K562 (cell line): ENCODE measurements around the gene CTNNB1. TPM values are rescaled to one million over a fixed set of nuclear protein-coding genes. Genes with fewer than 3 reads are reported as not detected.

ENCODE experiments used
- ZFP36 ChIP-seq: fragments of 150-350 bp; IDR thresholded peaks from 2 replicates; pipeline ENCODE4 v1.6.1; 2018; ENCODE audit warnings: low read length, low read depth; ENCODE audit not compliant: partially characterized antibody
- polyA plus RNA-seq, 8 experiments: library from polyadenylated mRNA; depleted of rRNA in 4 of 8; stranded (reverse) in 5 of 8; unstranded in 3 of 8; fragments of >200 nt; fragmentation: Nextera tagmentation in 2 of 8; fragmentation: Illumina TruSeq in 1 of 8; extraction: Ambion mirVana in 2 of 8; extraction: Trizol in 1 of 8; gene quantifications; 2 replicates each; pipeline versions ENCODE4 v1.2.1 to v1.2.3, GENCODE V29; 2011 to 2014; ENCODE audit warnings: inconsistent platforms in 1 of 8, missing spikeins in 1 of 8
- total RNA-seq, 7 experiments: library from RNA; depleted of rRNA in 6 of 7; stranded (reverse); fragments of >200 nt in 6 of 7; fragmentation: Illumina TruSeq in 2 of 7; extraction: Trizol in 2 of 7; gene quantifications; 2 replicates each; pipeline versions ENCODE4 v1.2.1 to v1.2.3, GENCODE V29; 2011 to 2021; ENCODE audit warnings: low replicate concordance in 1 of 7
- TF ChIP-seq, protein P1 (sequence below): fragments of 450-650 bp; IDR thresholded peaks from 2 replicates; pipeline ENCODE4 v1.6.1; 2016; ENCODE audit warnings: low read depth

The CTNNB1 gene
- total and polyA plus RNA-seq, 9 of the 15 experiments (the other 6 are each of a cell fraction or from before 2014, with no cell fraction given) = 44.3 to 193 (median 154) TPM

DNA sequence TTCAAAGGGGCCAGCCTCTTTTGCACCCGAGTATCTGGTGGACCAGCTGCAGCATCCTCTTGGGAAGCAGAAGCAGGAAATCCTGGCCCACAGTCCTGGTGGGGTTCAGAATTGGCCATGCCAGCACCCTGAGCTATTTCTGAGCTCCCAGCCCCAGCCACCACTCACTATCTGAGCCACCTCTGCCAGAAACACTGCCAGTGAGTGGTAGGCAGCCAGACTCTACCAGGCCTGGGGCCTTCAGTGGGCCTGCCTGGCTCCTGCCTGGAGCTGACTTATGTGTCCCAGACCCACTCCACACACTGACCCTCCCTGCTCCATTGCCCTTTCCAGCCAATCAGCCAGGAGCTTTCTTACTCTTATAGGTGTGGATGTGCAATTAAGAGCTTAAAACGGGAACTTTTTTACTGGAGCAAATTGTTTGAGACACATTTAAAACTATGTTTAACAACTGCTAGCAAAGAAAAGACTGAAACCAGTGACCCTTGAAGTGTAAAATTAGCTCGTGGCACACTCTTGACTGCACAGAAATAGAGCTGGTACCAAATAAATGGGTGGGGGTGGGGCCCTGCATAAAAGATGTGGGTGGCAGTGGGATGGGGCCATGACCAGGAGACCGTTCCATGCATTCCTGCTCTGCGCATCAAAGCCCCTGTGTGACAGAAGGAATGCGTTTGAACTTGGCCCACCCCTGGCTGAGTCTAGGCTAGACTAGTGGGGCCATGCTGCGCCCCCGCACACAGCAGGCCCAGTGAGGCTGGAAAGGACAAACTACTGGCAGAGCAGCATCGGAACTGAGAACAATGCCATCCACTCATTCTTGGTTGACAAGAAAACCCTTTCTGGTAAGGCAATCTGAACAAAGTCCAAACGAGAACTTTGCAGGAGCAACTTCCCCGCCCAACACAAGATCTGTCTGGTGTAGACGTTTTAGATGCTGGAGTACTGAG, 48.0 kb downstream of the CTNNB1 start (continued):
- TF ChIP-seq, protein P1, sequence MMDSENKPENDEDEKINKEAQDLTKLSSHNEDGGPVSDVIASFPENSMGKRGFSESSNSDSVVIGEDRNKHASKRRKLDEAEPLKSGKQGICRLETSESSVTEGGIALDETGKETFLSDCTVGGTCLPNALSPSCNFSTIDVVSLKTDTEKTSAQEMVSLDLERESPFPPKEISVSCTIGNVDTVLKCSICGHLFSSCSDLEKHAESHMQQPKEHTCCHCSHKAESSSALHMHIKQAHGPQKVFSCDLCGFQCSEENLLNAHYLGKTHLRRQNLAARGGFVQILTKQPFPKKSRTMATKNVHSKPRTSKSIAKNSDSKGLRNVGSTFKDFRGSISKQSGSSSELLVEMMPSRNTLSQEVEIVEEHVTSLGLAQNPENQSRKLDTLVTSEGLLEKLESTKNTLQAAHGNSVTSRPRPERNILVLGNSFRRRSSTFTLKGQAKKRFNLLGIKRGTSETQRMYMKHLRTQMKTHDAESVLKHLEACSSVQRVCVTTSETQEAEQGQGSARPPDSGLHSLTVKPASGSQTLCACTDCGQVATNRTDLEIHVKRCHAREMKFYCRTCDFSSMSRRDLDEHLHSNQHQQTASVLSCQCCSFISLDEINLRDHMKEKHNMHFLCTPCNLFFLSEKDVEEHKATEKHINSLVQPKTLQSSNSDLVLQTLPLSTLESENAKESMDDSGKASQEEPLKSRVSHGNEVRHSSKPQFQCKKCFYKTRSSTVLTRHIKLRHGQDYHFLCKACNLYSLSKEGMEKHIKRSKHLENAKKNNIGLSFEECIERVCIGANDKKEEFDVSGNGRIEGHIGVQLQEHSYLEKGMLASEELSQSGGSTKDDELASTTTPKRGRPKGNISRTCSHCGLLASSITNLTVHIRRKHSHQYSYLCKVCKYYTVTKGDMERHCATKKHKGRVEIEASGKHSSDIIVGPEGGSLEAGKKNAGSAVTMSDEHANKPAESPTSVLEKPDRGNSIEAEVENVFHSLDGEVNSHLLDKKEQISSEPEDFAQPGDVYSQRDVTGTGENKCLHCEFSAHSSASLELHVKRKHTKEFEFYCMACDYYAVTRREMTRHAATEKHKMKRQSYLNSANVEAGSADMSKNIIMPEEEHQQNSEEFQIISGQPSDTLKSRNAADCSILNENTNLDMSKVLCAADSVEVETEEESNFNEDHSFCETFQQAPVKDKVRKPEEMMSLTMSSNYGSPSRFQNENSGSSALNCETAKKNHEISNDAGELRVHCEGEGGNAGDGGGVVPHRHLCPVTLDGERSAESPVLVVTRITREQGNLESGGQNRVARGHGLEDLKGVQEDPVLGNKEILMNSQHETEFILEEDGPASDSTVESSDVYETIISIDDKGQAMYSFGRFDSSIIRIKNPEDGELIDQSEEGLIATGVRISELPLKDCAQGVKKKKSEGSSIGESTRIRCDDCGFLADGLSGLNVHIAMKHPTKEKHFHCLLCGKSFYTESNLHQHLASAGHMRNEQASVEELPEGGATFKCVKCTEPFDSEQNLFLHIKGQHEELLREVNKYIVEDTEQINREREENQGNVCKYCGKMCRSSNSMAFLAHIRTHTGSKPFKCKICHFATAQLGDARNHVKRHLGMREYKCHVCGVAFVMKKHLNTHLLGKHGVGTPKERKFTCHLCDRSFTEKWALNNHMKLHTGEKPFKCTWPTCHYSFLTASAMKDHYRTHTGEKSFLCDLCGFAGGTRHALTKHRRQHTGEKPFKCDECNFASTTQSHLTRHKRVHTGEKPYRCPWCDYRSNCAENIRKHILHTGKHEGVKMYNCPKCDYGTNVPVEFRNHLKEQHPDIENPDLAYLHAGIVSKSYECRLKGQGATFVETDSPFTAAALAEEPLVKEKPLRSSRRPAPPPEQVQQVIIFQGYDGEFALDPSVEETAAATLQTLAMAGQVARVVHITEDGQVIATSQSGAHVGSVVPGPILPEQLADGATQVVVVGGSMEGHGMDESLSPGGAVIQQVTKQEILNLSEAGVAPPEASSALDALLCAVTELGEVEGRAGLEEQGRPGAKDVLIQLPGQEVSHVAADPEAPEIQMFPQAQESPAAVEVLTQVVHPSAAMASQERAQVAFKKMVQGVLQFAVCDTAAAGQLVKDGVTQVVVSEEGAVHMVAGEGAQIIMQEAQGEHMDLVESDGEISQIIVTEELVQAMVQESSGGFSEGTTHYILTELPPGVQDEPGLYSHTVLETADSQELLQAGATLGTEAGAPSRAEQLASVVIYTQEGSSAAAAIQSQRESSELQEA = no peak
- TF ChIP-seq ZFP36 = no peak
- TF ChIP-seq, all 486 proteins: peak for 0
